ENCODE results near the gene PER3.

- TF ChIP-seq, protein P1, sequence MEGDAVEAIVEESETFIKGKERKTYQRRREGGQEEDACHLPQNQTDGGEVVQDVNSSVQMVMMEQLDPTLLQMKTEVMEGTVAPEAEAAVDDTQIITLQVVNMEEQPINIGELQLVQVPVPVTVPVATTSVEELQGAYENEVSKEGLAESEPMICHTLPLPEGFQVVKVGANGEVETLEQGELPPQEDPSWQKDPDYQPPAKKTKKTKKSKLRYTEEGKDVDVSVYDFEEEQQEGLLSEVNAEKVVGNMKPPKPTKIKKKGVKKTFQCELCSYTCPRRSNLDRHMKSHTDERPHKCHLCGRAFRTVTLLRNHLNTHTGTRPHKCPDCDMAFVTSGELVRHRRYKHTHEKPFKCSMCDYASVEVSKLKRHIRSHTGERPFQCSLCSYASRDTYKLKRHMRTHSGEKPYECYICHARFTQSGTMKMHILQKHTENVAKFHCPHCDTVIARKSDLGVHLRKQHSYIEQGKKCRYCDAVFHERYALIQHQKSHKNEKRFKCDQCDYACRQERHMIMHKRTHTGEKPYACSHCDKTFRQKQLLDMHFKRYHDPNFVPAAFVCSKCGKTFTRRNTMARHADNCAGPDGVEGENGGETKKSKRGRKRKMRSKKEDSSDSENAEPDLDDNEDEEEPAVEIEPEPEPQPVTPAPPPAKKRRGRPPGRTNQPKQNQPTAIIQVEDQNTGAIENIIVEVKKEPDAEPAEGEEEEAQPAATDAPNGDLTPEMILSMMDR (tag by site-specific recombination; IDR thresholded peaks at IDR 0.05), result no peak
- TF ChIP-seq ZNF629 (tag by site-specific recombination; IDR thresholded peaks at IDR 0.05) (no peak), GLIS2 (tag by site-specific recombination; IDR thresholded peaks at IDR 0.05) (no peak), ZNF416 (tag by site-specific recombination; IDR thresholded peaks at IDR 0.05) (no peak), ZNF155 (tag by site-specific recombination; IDR thresholded peaks at IDR 0.05) (no peak), ZBTB7A (tag by site-specific recombination; IDR thresholded peaks at IDR 0.05; ENCODE audit: low read depth) (no peak), ZNF488 (tag by site-specific recombination; IDR thresholded peaks at IDR 0.05) (no peak), ZNF398 (tag by site-specific recombination; IDR thresholded peaks at IDR 0.05) (no peak), ZNF600 (tag by site-specific recombination; IDR thresholded peaks at IDR 0.05) (no peak), EGR2 (tag by site-specific recombination; IDR thresholded peaks at IDR 0.05; ENCODE audit: low read depth) (no peak), ZNF214 (tag by site-specific recombination; IDR thresholded peaks at IDR 0.05; ENCODE audit: borderline replicate concordance) (no peak)
- TF ChIP-seq, protein P2, sequence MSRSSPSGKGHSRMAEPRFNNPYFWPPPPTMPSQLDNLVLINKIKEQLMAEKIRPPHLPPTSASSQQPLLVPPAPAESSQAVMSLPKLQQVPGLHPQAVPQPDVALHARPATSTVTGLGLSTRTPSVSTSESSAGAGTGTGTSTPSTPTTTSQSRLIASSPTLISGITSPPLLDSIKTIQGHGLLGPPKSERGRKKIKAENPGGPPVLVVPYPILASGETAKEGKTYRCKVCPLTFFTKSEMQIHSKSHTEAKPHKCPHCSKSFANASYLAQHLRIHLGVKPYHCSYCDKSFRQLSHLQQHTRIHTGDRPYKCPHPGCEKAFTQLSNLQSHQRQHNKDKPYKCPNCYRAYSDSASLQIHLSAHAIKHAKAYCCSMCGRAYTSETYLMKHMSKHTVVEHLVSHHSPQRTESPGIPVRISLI (tag by site-specific recombination; IDR thresholded peaks at IDR 0.05), result no peak
- TF ChIP-seq, protein P3, sequence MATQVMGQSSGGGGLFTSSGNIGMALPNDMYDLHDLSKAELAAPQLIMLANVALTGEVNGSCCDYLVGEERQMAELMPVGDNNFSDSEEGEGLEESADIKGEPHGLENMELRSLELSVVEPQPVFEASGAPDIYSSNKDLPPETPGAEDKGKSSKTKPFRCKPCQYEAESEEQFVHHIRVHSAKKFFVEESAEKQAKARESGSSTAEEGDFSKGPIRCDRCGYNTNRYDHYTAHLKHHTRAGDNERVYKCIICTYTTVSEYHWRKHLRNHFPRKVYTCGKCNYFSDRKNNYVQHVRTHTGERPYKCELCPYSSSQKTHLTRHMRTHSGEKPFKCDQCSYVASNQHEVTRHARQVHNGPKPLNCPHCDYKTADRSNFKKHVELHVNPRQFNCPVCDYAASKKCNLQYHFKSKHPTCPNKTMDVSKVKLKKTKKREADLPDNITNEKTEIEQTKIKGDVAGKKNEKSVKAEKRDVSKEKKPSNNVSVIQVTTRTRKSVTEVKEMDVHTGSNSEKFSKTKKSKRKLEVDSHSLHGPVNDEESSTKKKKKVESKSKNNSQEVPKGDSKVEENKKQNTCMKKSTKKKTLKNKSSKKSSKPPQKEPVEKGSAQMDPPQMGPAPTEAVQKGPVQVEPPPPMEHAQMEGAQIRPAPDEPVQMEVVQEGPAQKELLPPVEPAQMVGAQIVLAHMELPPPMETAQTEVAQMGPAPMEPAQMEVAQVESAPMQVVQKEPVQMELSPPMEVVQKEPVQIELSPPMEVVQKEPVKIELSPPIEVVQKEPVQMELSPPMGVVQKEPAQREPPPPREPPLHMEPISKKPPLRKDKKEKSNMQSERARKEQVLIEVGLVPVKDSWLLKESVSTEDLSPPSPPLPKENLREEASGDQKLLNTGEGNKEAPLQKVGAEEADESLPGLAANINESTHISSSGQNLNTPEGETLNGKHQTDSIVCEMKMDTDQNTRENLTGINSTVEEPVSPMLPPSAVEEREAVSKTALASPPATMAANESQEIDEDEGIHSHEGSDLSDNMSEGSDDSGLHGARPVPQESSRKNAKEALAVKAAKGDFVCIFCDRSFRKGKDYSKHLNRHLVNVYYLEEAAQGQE (tag by site-specific recombination; IDR thresholded peaks at IDR 0.05), result no peak
Measured at GRCh38 chr1:7871136-7871535, 87.0 kb downstream of the PER3 start.

Measured in HEK293 (cell line).